ENCODE measurements around the gene MYO7B.

The MYO7B gene

GRCh38 chr2:127546797-127547196 lies 11.3 kb downstream of the MYO7B start:
- FAIRE-seq (no peak), DNase-seq (ENCODE audit: insufficient read length, low spot score) (no peak)

GRCh38 chr2:127551221-127551930 lies 15.9 kb downstream of the MYO7B start:
- FAIRE-seq (no peak), DNase-seq (ENCODE audit: insufficient read length, low spot score) (no peak)

- FAIRE-seq (no peak), DNase-seq (ENCODE audit: insufficient read length, low spot score) (no peak)
Measured at GRCh38 chr2:127552336-127552735, 16.9 kb downstream of the MYO7B start.

- DNase-seq (ENCODE audit: insufficient read length, low spot score), result no peak
Measured at GRCh38 chr2:127552846-127553245, 17.4 kb downstream of the MYO7B start.

GRCh38 chr2:127558911-127559310 lies 23.4 kb downstream of the MYO7B start:
- DNase-seq (ENCODE audit: insufficient read length, low spot score) (no peak), FAIRE-seq (no peak)

More at GRCh38 chr2:127552846-127553245, 17.4 kb downstream of the MYO7B start:
- no peak for FAIRE-seq

- DNase-seq (ENCODE audit: insufficient read length, low spot score), result no peak
- FAIRE-seq, result no peak
Measured at GRCh38 chr2:127559454-127559853, 24.0 kb downstream of the MYO7B start.

GRCh38 chr2:127560201-127560930 lies 24.9 kb downstream of the MYO7B start:
- DNase-seq (ENCODE audit: insufficient read length, low spot score), result no peak
- FAIRE-seq, result no peak

- FAIRE-seq (no peak), DNase-seq (ENCODE audit: insufficient read length, low spot score) (no peak)
Measured at GRCh38 chr2:127560931-127561280, 25.4 kb downstream of the MYO7B start.

- no peak for FAIRE-seq
- DNase-seq (ENCODE audit: insufficient read length, low spot score), result no peak
Measured at GRCh38 chr2:127561371-127561770, 25.9 kb downstream of the MYO7B start.

GRCh38 chr2:127562936-127563335 lies 27.5 kb downstream of the MYO7B start:
- DNase-seq (ENCODE audit: insufficient read length, low spot score), result no peak
- no peak for FAIRE-seq

- FAIRE-seq (no peak), DNase-seq (ENCODE audit: insufficient read length, low spot score) (no peak)
Measured at GRCh38 chr2:127563458-127564428, 28.3 kb downstream of the MYO7B start.

GRCh38 chr2:127564429-127565260 lies 29.2 kb downstream of the MYO7B start:
- FAIRE-seq, result no peak

GRCh38 chr2:127565261-127566138 lies 30.0 kb downstream of the MYO7B start:
- FAIRE-seq, result no peak
- no peak for DNase-seq (ENCODE audit: insufficient read length, low spot score)

More at GRCh38 chr2:127564429-127565260, 29.2 kb downstream of the MYO7B start:
- DNase-seq (ENCODE audit: insufficient read length, low spot score), result no peak

GRCh38 chr2:127566139-127566417 lies 30.6 kb downstream of the MYO7B start:
- no peak for FAIRE-seq

GRCh38 chr2:127566576-127566975 lies 31.1 kb downstream of the MYO7B start:
- DNase-seq (ENCODE audit: insufficient read length, low spot score) (no peak), FAIRE-seq (no peak)

More at GRCh38 chr2:127566139-127566417, 30.6 kb downstream of the MYO7B start:
- DNase-seq (ENCODE audit: insufficient read length, low spot score), result no peak

- DNase-seq (ENCODE audit: insufficient read length, low spot score) (no peak), FAIRE-seq (no peak)
Measured at GRCh38 chr2:127567351-127567854, 31.9 kb downstream of the MYO7B start.

GRCh38 chr2:127568128-127568527 lies 32.6 kb downstream of the MYO7B start:
- DNase-seq (ENCODE audit: insufficient read length, low spot score), result no peak

GRCh38 chr2:127569666-127570065 lies 34.2 kb downstream of the MYO7B start:
- DNase-seq (ENCODE audit: insufficient read length, low spot score) (no peak), FAIRE-seq (no peak)

More at GRCh38 chr2:127568128-127568527, 32.6 kb downstream of the MYO7B start:
- no peak for FAIRE-seq
